A673 (cell line): Measurements from ENCODE around the gene JAKMIP1. TPM values are rescaled to one million over a fixed set of nuclear protein-coding genes. Genes with fewer than 3 reads are reported as not detected.

Experiments
- BruUV-seq: library from RNA; stranded (reverse); fragments of 400-500 nt; replicated peaks from 2 replicates; lab custom pipeline; 2021; lab: Mats Ljungman, UMichigan
- CTCF ChIA-PET: fragments of 300-600 bp; sonication (Branson Sonifier 250); formaldehyde crosslinking; loops from one replicate; lab custom pipeline; 2022; ENCODE audit warnings: antibody characterized with exemption; lab: Charles Lee
- POLR2A ChIA-PET: fragments of 300-600 bp; sonication (Branson Sonifier 250); formaldehyde crosslinking; loops from one replicate; lab custom pipeline; 2022; ENCODE audit warnings: antibody characterized with exemption; ENCODE audit not compliant: low non-redundant PET; lab: Charles Lee
- DNase-seq: peaks from one replicate; pipeline ENCODE4 v3.0.0-alpha.2; 2015; ENCODE audit warnings: low spot score
- H3K27ac ChIP-seq: fragments of 200-600 bp; sonication (generic); 2 replicates; pipeline ENCODE4 v1.5.1; 2016; ENCODE audit warnings: mixed run types, low read depth, mild to moderate bottlenecking, mixed read lengths, antibody characterized with exemption, low read length; ENCODE audit not compliant: poor library complexity, severe bottlenecking
- H3K27me3 ChIP-seq: fragments of 200-600 bp; sonication (generic); replicated peaks from 2 replicates; pipeline ENCODE4 v1.6.1; 2017; ENCODE audit warnings: mixed run types, low read depth, mild to moderate bottlenecking, mixed read lengths, antibody characterized with exemption, low read length; ENCODE audit not compliant: insufficient read depth, poor library complexity
- H3K36me3 ChIP-seq: fragments of 200-600 bp; sonication (generic); 2 replicates; pipeline ENCODE4 v1.6.1; 2016; ENCODE audit warnings: mixed run types, mild to moderate bottlenecking, mixed read lengths, antibody characterized with exemption, low read length; ENCODE audit not compliant: insufficient read depth, poor library complexity, severe bottlenecking
- H3K4me1 ChIP-seq: fragments of 200-600 bp; sonication (generic); 2 replicates; pipeline ENCODE4 v1.6.1; 2017; ENCODE audit warnings: mixed run types, mild to moderate bottlenecking, mixed read lengths, antibody characterized with exemption, low read length; ENCODE audit not compliant: insufficient read depth, poor library complexity, severe bottlenecking
- H3K4me3 ChIP-seq: fragments of 200-600 bp; sonication (generic); 2 replicates; pipeline ENCODE4 v1.5.1; 2016; ENCODE audit warnings: low read depth, mixed run types, mild to moderate bottlenecking, mixed read lengths, low read length; ENCODE audit not compliant: poor library complexity, severe bottlenecking
- H3K9me3 ChIP-seq: fragments of 200-600 bp; sonication (generic); 2 replicates; pipeline ENCODE4 v1.6.1; 2016; ENCODE audit warnings: mixed run types, low read depth, mild to moderate bottlenecking, mixed read lengths, antibody characterized with exemption, low read length; ENCODE audit not compliant: poor library complexity, severe bottlenecking
- EZH2 ChIP-seq: fragments of 200-600 bp; sonication (generic); IDR thresholded peaks from 2 replicates; pipeline ENCODE4 v1.6.1; 2017; ENCODE audit warnings: borderline replicate concordance, low read depth, mild to moderate bottlenecking, mixed read lengths, antibody characterized with exemption, low read length; ENCODE audit not compliant: poor library complexity, severe bottlenecking
- intact Hi-C: fragments of 100-400 bp; cut with micrococcal nuclease; formaldehyde crosslinking; loops from one replicate; pipeline ENCODE4 v1.10.0; 2022; ENCODE audit not compliant: unreplicated experiment
- total RNA-seq: library from RNA; stranded (reverse); gene quantifications from 2 replicates; pipeline ENCODE4 v1.2.3, GENCODE V29; 2021
- TF ChIP-seq, protein P1 (sequence below): fragments of 300-800, 200-600 bp; sonication (generic); conservative IDR thresholded peaks from 2 replicates; pipeline ENCODE4 v1.5.1; 2017; ENCODE audit warnings: low read depth, mild to moderate bottlenecking, antibody characterized with exemption, low read length, moderate library complexity, mixed read lengths

The JAKMIP1 gene
- total RNA-seq, 1 experiment from 2014 or later: not detected

- ChIA-PET CTCF (no interaction called here), POLR2A (no interaction called here)
- DNase-seq: no peak
- H3K27me3 ChIP-seq: no peaks in the 10 kb centered on the region
- no peaks in the 10 kb centered on the region for H3K36me3 ChIP-seq
- intact Hi-C loops: no loop called here
- no peak overlapping the region for H3K27ac ChIP-seq
- H3K4me3 ChIP-seq: no peak overlapping the region
- BruUV-seq: no TSS peak
- TF ChIP-seq EZH2: no peak
- TF ChIP-seq, protein P1, sequence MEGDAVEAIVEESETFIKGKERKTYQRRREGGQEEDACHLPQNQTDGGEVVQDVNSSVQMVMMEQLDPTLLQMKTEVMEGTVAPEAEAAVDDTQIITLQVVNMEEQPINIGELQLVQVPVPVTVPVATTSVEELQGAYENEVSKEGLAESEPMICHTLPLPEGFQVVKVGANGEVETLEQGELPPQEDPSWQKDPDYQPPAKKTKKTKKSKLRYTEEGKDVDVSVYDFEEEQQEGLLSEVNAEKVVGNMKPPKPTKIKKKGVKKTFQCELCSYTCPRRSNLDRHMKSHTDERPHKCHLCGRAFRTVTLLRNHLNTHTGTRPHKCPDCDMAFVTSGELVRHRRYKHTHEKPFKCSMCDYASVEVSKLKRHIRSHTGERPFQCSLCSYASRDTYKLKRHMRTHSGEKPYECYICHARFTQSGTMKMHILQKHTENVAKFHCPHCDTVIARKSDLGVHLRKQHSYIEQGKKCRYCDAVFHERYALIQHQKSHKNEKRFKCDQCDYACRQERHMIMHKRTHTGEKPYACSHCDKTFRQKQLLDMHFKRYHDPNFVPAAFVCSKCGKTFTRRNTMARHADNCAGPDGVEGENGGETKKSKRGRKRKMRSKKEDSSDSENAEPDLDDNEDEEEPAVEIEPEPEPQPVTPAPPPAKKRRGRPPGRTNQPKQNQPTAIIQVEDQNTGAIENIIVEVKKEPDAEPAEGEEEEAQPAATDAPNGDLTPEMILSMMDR: no peak
- no peaks in the 10 kb centered on the region for H3K4me1 ChIP-seq
- no peaks in the 10 kb centered on the region for H3K9me3 ChIP-seq
These were observed 21.6 kb downstream of the JAKMIP1 start for GRCh38 chr4:6178757-6179156.

DNA sequence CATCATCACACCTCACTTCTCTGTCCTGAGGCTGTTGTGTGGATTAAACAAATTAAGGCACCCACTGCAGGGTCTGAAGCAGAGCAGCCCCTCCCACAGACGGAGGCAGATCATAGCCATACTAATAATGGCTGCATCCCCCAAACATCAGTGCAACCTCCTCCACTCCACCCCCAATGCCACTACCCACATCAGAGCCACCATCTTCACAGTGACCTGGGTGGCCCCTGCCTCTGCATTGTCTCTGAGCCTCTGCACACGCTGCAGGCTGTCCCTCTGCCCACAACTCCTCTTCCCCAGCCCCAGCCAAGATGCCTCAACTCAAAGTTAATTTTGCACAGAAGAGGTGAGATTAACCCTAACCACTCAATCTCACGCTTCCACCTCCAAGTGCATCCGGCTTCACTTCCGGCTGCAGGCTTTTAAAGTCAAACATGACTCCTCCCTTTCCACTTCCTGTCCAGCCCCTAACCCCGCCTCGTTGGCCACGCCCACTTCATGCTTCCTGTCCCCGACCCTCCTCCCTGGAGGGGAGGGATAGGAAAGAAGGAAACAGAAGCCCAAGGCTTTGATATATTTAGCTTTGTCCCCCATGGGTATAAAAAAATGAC lies 22.7 kb downstream of the JAKMIP1 start:
- Histone ChIP-seq H3K4me3 (no peak overlapping the region), H3K4me1 (no peaks in the 10 kb centered on the region), H3K9me3 (no peaks in the 10 kb centered on the region), H3K36me3 (no peaks in the 10 kb centered on the region), H3K27ac (no peak overlapping the region), H3K27me3 (no peaks in the 10 kb centered on the region)
- CTCF ChIA-PET: no interaction called here
- intact Hi-C loops: no loop called here
- TF ChIP-seq, protein P1: no peak
- TF ChIP-seq EZH2: no peak
- BruUV-seq: no TSS peak
- peak; percentile 37 for DNase-seq
- POLR2A ChIA-PET: interaction anchor here (0.6 kb wide), 1 partner anchor 207 kb away, joined by 4 read pairs; no protein-coding TSS in a partner anchor

- Histone ChIP-seq H3K36me3 (no peaks in the 10 kb centered on the region), H3K27me3 (no peaks in the 10 kb centered on the region), H3K9me3 (no peaks in the 10 kb centered on the region), H3K4me1 (no peaks in the 10 kb centered on the region), H3K4me3 (no peak overlapping the region), H3K27ac (no peak overlapping the region)
- DNase-seq: no peak
- POLR2A ChIA-PET: no interaction called here
- TF ChIP-seq, protein P1: no peak
- TF ChIP-seq EZH2: no peak
- CTCF ChIA-PET: no interaction called here
- BruUV-seq: no TSS peak
- intact Hi-C loops: no loop called here
These were observed 24.9 kb downstream of the JAKMIP1 start for GRCh38 chr4:6175426-6175825.
